ENCODE measurements around the gene USP34.

USP34 gene

GRCh38 chr2:61379521-61379920, 91.4 kb downstream of the USP34 start:
- no peak for DNase-seq (ENCODE audit: low read depth)
- no peak overlapping the region for H3K4me3 ChIP-seq (ENCODE audit: low read length)
- TF ChIP-seq CTCF (conservative IDR thresholded peaks at IDR 0.05; ENCODE audit: low read length): no peak

DNA sequence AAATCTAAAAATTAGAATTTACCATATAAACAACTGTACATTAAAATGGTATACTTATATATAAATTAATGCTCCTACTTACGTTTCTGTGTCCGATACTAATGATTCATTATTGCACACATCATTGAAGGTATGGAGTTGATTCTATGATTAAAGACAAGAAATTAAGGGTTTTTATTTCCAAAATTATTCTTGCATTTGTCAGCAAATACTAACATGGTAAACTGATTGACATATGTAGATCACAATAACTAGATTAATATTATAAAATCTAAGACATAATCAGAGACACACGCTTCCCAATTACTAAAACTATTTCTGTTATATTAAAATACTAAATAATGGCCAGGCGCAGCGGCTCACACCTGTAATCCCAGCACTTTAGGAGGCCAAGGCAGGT, 92.6 kb downstream of the USP34 start:
- no peak for DNase-seq (ENCODE audit: low read depth)
- no peak for TF ChIP-seq CTCF (conservative IDR thresholded peaks at IDR 0.05; ENCODE audit: low read length)
- no peak overlapping the region for H3K4me3 ChIP-seq (ENCODE audit: low read length)

GRCh38 chr2:61377046-61377445, 93.8 kb downstream of the USP34 start:
- H3K4me3 ChIP-seq (ENCODE audit: low read length): no peak overlapping the region
- no peak for DNase-seq (ENCODE audit: low read depth)
- TF ChIP-seq CTCF (conservative IDR thresholded peaks at IDR 0.05; ENCODE audit: low read length): no peak

GRCh38 chr2:61376211-61376610, 94.7 kb downstream of the USP34 start:
- TF ChIP-seq CTCF (conservative IDR thresholded peaks at IDR 0.05; ENCODE audit: low read length): no peak
- H3K4me3 ChIP-seq (ENCODE audit: low read length): no peak overlapping the region
- DNase-seq (ENCODE audit: low read depth): no peak

- DNase-seq (ENCODE audit: low read depth): no peak
- H3K4me3 ChIP-seq (ENCODE audit: low read length): no peak overlapping the region
- no peak for TF ChIP-seq CTCF (conservative IDR thresholded peaks at IDR 0.05; ENCODE audit: low read length)
Measured at GRCh38 chr2:61371027-61371426, 99.9 kb downstream of the USP34 start.

DNA sequence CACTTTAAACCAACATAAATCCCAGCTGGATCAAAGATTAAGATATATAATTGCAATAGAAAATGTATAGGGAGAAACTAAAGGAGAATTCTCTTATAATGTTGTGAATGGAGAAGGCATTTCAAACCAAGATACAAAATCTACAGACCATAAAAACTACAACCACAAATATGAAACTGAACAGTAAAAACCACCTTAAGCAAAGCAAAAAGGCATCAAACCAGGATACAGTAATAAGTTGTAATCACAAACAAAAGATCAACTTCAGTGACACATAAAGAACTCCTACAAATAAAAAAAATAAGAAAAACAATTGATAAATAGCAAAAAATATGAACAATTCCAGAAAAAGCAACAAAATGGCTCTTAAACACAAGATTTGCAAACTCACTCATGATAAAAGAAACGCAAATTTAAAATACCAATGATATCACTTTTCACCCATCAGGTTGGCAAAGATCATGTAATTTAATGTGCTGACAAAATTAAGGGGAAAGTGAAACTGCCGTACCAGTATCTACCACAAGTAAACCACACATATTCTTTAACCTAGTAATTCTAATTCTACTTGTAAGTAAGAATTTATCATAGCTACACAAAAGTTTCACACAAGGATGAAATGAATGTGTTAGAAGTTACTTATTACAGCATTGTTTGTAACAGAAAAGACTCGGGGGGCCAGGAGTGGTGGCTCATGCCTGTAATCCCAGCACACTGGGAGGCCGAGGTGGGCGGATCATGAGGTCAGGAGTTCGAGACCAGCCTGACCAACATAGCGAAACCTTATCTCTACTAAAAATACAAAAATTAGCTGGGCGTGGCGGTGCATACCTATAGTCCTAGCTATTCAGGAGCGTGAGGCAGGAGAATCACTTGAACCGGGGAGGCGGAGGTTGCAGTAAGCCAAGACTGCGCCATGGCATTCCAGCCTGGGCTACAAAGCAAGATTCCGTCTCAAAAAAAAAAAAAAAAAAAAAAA, 101.9 kb downstream of the USP34 start:
- DNase-seq (ENCODE audit: low read depth): no peak
- TF ChIP-seq CTCF (conservative IDR thresholded peaks at IDR 0.05; ENCODE audit: low read length): no peak
- H3K4me3 ChIP-seq (ENCODE audit: low read length): no peak overlapping the region

GRCh38 chr2:61367177-61367576, 103.7 kb downstream of the USP34 start:
- TF ChIP-seq CTCF (conservative IDR thresholded peaks at IDR 0.05; ENCODE audit: low read length): no peak

More at GRCh38 chr2:61367177-61367576, 103.7 kb downstream of the USP34 start:
- DNase-seq (ENCODE audit: low read depth): no peak
- no peak overlapping the region for H3K4me3 ChIP-seq (ENCODE audit: low read length)
